ENCODE results near the gene CBY3. TPM values are rescaled to one million over a fixed set of nuclear protein-coding genes. Genes with fewer than 3 reads are reported as not detected.

Gene CBY3
- total RNA-seq: 10 to 100 TPM in 1 of 2 donors, 1 to 10 TPM in 1; 6.4 to 12.8 TPM
- polyA plus RNA-seq (ENCODE audit: insufficient read depth, low read depth, low replicate concordance): 7.8 TPM
- long read RNA-seq, donor 1, partial matches to known transcripts: 70 of 70 reads
- long read RNA-seq, donor 1, other reads (novel, unspliced or antisense): 0 of 70 reads
- long read RNA-seq, donor 2: 0 reads

DNA sequence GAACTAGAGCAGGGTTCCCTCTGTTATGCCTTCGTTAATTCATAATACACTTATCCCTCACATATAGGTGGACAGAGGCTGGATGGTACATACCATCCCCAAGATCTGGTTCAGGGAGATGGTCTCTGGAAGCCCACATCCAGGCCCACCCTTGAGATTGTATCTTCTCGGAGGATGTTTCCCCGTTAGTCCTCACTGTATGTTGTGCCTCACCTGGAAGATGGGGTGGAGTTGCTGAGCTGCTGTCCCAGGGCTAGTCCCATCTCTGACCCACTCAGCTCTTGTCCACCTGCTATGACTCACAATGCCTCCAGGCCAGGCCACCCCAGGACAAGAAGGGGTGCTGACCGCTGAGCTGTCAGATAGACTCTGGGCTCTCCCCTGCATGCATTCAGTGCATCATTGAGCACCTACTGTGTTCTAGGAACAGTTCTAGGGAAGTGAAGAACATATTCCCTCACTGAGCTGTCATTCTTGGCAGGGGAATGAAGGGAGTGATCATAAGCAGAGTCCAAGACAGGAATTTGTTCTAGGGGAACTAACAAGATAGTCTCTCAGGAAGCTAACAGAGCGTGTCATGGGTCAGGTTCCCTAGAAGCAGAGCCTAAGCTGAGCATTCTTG, at the start of gene CBY3:
Gene CBY3 (minus strand): TSS at position 255 of the 622 bp plus-strand sequence. CDS start 116 bp downstream, at position 139.
- H3K36me3 ChIP-seq (ENCODE audit: low read depth, missing control alignments): no peaks in the 10 kb centered on the region
- no peaks in the 10 kb centered on the region for H3K27me3 ChIP-seq
- H3K27ac ChIP-seq: no peak within 1 kb of the TSS
- peaks cover 15% of the 10 kb centered on the region for H3K4me1 ChIP-seq
- TF ChIP-seq, protein P1, sequence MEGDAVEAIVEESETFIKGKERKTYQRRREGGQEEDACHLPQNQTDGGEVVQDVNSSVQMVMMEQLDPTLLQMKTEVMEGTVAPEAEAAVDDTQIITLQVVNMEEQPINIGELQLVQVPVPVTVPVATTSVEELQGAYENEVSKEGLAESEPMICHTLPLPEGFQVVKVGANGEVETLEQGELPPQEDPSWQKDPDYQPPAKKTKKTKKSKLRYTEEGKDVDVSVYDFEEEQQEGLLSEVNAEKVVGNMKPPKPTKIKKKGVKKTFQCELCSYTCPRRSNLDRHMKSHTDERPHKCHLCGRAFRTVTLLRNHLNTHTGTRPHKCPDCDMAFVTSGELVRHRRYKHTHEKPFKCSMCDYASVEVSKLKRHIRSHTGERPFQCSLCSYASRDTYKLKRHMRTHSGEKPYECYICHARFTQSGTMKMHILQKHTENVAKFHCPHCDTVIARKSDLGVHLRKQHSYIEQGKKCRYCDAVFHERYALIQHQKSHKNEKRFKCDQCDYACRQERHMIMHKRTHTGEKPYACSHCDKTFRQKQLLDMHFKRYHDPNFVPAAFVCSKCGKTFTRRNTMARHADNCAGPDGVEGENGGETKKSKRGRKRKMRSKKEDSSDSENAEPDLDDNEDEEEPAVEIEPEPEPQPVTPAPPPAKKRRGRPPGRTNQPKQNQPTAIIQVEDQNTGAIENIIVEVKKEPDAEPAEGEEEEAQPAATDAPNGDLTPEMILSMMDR (IDR thresholded peaks at IDR 0.05): no peak
- TF ChIP-seq POLR2A (IDR thresholded peaks at IDR 0.05): no peak
- intact Hi-C loops (cut with DNase I; ENCODE audit: low total_unique reads): no loop called here
- no peaks in the 10 kb centered on the region for H3K9me3 ChIP-seq
- 77 to 89% methylated on average over 5 of the region's 5 CpGs for WGBS, 2 donors
- H3K4me3 ChIP-seq: no peak within 1 kb of the TSS
- no peak for DNase-seq

DNA sequence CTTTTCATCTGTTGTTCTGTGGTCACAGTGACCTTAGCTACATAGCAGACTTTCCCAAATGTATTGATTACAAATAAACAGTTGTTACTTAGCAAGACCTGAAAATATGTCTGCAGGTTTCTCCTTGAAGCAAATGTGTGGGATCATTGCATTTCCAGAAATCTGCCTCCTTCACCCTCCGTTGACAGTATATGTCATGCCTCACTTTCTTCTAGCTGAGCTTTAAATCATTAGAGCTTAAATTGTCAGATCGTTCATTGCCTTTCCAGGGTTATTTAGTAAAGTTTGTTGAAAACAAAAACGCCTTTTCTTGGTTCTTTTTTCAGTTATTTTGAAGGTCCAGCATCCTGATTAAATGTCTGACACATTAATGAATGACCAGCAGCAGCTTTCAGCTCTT, 49.5 kb upstream of the CBY3 start:
- no peaks in the 10 kb centered on the region for H3K9me3 ChIP-seq
- H3K27ac ChIP-seq: no peak overlapping the region
- 66 to 70% methylated on average over 3 of the region's 3 CpGs for WGBS, 2 donors
- no peak for DNase-seq
- no peak for TF ChIP-seq POLR2A (IDR thresholded peaks at IDR 0.05)
- TF ChIP-seq, protein P1 (IDR thresholded peaks at IDR 0.05): no peak
- H3K4me3 ChIP-seq: no peak overlapping the region
- intact Hi-C loops (cut with DNase I; ENCODE audit: low total_unique reads): no loop called here
- no peaks in the 10 kb centered on the region for H3K27me3 ChIP-seq
- H3K4me1 ChIP-seq: peaks cover 12% of the 10 kb centered on the region
- H3K36me3 ChIP-seq (ENCODE audit: low read depth, missing control alignments): no peaks in the 10 kb centered on the region

- no peak for DNase-seq
- intact Hi-C loops (cut with DNase I; ENCODE audit: low total_unique reads): no loop called here
- H3K36me3 ChIP-seq (ENCODE audit: low read depth, missing control alignments): no peaks in the 10 kb centered on the region
- TF ChIP-seq, protein P1 (IDR thresholded peaks at IDR 0.05): no peak
- no peak for TF ChIP-seq POLR2A (IDR thresholded peaks at IDR 0.05)
- no peak overlapping the region for H3K4me3 ChIP-seq
- H3K27ac ChIP-seq: no peak overlapping the region
- H3K9me3 ChIP-seq: no peaks in the 10 kb centered on the region
- WGBS, 2 donors: 63 to 71% methylated on average over 3 of the region's 3 CpGs
- H3K4me1 ChIP-seq: peaks cover 10% of the 10 kb centered on the region
- no peaks in the 10 kb centered on the region for H3K27me3 ChIP-seq
Measured at GRCh38 chr5:179729727-179730126, 48.9 kb upstream of the CBY3 start.

GRCh38 chr5:179729303-179729702, 48.5 kb upstream of the CBY3 start:
- intact Hi-C loops (cut with DNase I; ENCODE audit: low total_unique reads): no loop called here
- Histone ChIP-seq H3K27ac (no peak overlapping the region), H3K4me1 (peaks cover 7% of the 10 kb centered on the region), H3K4me3 (no peak overlapping the region), H3K27me3 (no peaks in the 10 kb centered on the region), H3K9me3 (no peaks in the 10 kb centered on the region), H3K36me3 (ENCODE audit: low read depth, missing control alignments) (no peaks in the 10 kb centered on the region)
- 79 to 81% methylated on average over 4 of the region's 4 CpGs for WGBS, 2 donors
- DNase-seq: no peak
- TF ChIP-seq, protein P1 (IDR thresholded peaks at IDR 0.05): no peak
- no peak for TF ChIP-seq POLR2A (IDR thresholded peaks at IDR 0.05)

DNA sequence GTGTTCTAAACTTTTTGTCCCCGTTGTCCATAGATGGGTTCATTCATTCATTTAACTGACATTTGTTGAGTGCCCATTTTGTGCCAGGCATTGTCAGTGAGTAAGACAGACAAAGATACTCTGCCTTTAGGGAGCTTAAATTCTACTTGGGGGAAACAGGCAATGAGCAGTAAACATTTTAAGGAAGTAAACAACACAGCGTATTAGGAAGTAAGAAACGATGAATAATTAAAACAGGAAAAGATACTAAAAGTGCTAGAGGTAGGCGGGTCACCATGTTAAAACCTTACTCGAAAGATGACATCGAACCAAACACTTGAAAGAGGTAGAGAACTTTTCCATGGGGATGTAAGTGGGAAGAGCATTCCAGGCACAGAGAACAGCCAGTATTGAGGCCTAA, 46.3 kb upstream of the CBY3 start:
- intact Hi-C loops (cut with DNase I; ENCODE audit: low total_unique reads): no loop called here
- Histone ChIP-seq H3K4me1 (no peaks in the 10 kb centered on the region), H3K4me3 (no peak overlapping the region), H3K36me3 (ENCODE audit: low read depth, missing control alignments) (no peaks in the 10 kb centered on the region), H3K9me3 (no peaks in the 10 kb centered on the region), H3K27me3 (no peaks in the 10 kb centered on the region), H3K27ac (no peak overlapping the region)
- TF ChIP-seq, protein P1 (IDR thresholded peaks at IDR 0.05): no peak
- no peak for TF ChIP-seq POLR2A (IDR thresholded peaks at IDR 0.05)
- no peak for DNase-seq
- WGBS, 2 donors: 89 to 92% methylated on average over 6 of the region's 6 CpGs

Measured in testis (tissue), 5 donors.